CD4-positive, alpha-beta T cell (primary cell): ENCODE data around the gene TMEM14C. TPM values are rescaled to one million over a fixed set of nuclear protein-coding genes. Genes with fewer than 3 reads are reported as not detected.
A peak's percentile ranks its signal among the peaks of the same experiment; 100 is the strongest.

Experiments used
- ATAC-seq: fragments of 200-7000 bp; cut with Tn5 transposase; one replicate; pipeline ENCODE4 v1.10.0; 2022; ENCODE audit warnings: mild to moderate bottlenecking; ENCODE audit not compliant: poor library complexity
- CTCF ChIA-PET: fragments of 350-600 bp; sonication (Branson Sonifier 250); formaldehyde crosslinking; loops from one replicate; lab custom pipeline; 2021; ENCODE audit warnings: antibody characterized with exemption, inconsistent platforms; lab: Charles Lee
- POLR2A ChIA-PET: fragments of 350-600 bp; sonication (Branson Sonifier 250); formaldehyde crosslinking; loops from one replicate; lab custom pipeline; 2021; ENCODE audit warnings: antibody characterized with exemption, inconsistent platforms; lab: Charles Lee
- DNase-seq, 14 experiments: peaks; one replicate each; pipeline ENCODE4 v3.0.0-alpha.2; 2013 to 2020; ENCODE audit warnings: mixed read lengths in 2 of 14
- H3K27ac ChIP-seq, 2 donors: one replicate each; pipeline versions ENCODE4 v1.5.1 to v1.7.0; 2013; ENCODE audit warnings: low read length in 2 of 2, low read depth in 1 of 2, mild to moderate bottlenecking in 1 of 2
- H3K27me3 ChIP-seq, 2 experiments: 1 replicate in 1 of 2; 2 replicates in 1 of 2; pipeline versions ENCODE4 v1.6.1 to v1.7.0; 2013; ENCODE audit warnings: low read length in 2 of 2, control low read depth in 1 of 2, mild to moderate bottlenecking in 1 of 2, moderate library complexity in 1 of 2; ENCODE audit not compliant: insufficient read depth in 2 of 2, control insufficient read depth in 1 of 2
- H3K36me3 ChIP-seq: one replicate; pipeline ENCODE4 v1.6.1; 2013; ENCODE audit warnings: low read length, control low read depth; ENCODE audit not compliant: insufficient read depth
- H3K4me1 ChIP-seq: one replicate; pipeline ENCODE4 v1.6.1; 2013; ENCODE audit warnings: low read length, control low read depth; ENCODE audit not compliant: insufficient read depth
- H3K4me3 ChIP-seq: one replicate; pipeline ENCODE4 v1.5.1; 2013; ENCODE audit warnings: mild to moderate bottlenecking, low read length, moderate library complexity
- H3K9me3 ChIP-seq, 2 experiments: 1 replicate in 1 of 2; 2 replicates in 1 of 2; pipeline versions ENCODE4 v1.6.1 to v1.7.0; 2013; ENCODE audit warnings: low read length in 2 of 2, mild to moderate bottlenecking in 2 of 2, control low read depth in 1 of 2, moderate library complexity in 1 of 2; ENCODE audit not compliant: control insufficient read depth in 1 of 2, insufficient read depth in 1 of 2
- H3K27ac Mint-ChIP-seq: one replicate; pipeline ENCODE4 v1.8.0; 2020; ENCODE audit warnings: mixed read lengths
- H3K27me3 Mint-ChIP-seq: one replicate; pipeline ENCODE4 v1.8.0; 2021; ENCODE audit warnings: mixed read lengths
- H3K36me3 Mint-ChIP-seq: one replicate; pipeline ENCODE4 v1.8.0; 2021; ENCODE audit warnings: low read depth, mixed read lengths
- H3K4me1 Mint-ChIP-seq: one replicate; pipeline ENCODE4 v1.8.0; 2021; ENCODE audit warnings: low read depth, mixed read lengths
- H3K4me3 Mint-ChIP-seq: one replicate; pipeline ENCODE4 v1.8.0; 2020; ENCODE audit warnings: mild to moderate bottlenecking, mixed read lengths
- H3K9me3 Mint-ChIP-seq: one replicate; pipeline ENCODE4 v1.8.0; 2020; ENCODE audit warnings: mixed read lengths
- intact Hi-C, 2 experiments: fragments of 100-400 bp; cut with DNase I in 1 of 2; cut with micrococcal nuclease in 1 of 2; formaldehyde crosslinking; loops; one replicate each; pipeline versions ENCODE4 v1.15.1 to v1.9.0; 2023 to 2025; cut with DNase I, micrococcal nuclease
- total RNA-seq, 174 experiments: library from RNA in 2 of 174; stranded (reverse) in 2 of 174; gene quantifications; one replicate each; pipeline ENCODE4 v1.2.3 and lab custom pipeline; 2021 to 2026
- TF ChIP-seq, protein P1 (sequence below): fragments of 200-600 bp; IDR thresholded peaks from one replicate; pipeline ENCODE4 v1.8.0; 2022; ENCODE audit warnings: antibody characterized with exemption, mild to moderate bottlenecking

Gene TMEM14C
- total RNA-seq, 2 experiments from 2014 or later: 14.4 to 14.6 TPM

- TF ChIP-seq, protein P1, sequence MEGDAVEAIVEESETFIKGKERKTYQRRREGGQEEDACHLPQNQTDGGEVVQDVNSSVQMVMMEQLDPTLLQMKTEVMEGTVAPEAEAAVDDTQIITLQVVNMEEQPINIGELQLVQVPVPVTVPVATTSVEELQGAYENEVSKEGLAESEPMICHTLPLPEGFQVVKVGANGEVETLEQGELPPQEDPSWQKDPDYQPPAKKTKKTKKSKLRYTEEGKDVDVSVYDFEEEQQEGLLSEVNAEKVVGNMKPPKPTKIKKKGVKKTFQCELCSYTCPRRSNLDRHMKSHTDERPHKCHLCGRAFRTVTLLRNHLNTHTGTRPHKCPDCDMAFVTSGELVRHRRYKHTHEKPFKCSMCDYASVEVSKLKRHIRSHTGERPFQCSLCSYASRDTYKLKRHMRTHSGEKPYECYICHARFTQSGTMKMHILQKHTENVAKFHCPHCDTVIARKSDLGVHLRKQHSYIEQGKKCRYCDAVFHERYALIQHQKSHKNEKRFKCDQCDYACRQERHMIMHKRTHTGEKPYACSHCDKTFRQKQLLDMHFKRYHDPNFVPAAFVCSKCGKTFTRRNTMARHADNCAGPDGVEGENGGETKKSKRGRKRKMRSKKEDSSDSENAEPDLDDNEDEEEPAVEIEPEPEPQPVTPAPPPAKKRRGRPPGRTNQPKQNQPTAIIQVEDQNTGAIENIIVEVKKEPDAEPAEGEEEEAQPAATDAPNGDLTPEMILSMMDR: no peak
- intact Hi-C loops: loop anchor here (1.0 to 2.0 kb wide), 2 partner anchors 25 to 27 kb away; partner anchors contain the start of genes C6orf52 (in 2 of the 2), PAK1IP1 (in 2 of the 2) and TMEM14B (in 1 of the 2)
These were observed 860 bp upstream of the TMEM14C start for GRCh38 chr6:10721850-10722569.

DNA sequence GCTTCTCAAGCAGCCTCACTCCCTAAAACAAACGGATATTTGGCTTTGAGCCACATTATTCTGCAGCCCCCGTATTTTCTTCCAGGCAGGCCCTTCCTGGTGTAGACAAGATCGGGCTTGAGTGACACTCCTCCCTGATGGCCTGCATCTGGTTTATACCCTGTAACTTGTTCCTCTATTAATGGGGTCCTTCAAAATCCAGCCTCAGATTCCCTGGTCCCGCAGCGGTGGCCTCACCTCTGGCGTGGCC lies 375 bp upstream of the TMEM14C start:
- Mint-ChIP-seq H3K4me1 (peaks cover 67% of the 10 kb centered on the region), H3K27ac (peak overlapping the region; percentile 92), H3K36me3 (peaks cover 34% of the 10 kb centered on the region), H3K27me3 (no peaks in the 10 kb centered on the region), H3K4me3 (peak overlapping the region; percentile 95), H3K9me3 (peaks cover 8% of the 10 kb centered on the region)
- intact Hi-C loops: loop anchor here in 1 of 2 experiments (1.0 kb wide), 1 partner anchor 25 kb away; the partner anchor contains the start of gene TMEM14B
- TF ChIP-seq, protein P1: no peak
- ChIA-PET POLR2A (interaction anchor here (5.2 to 6.2 kb wide), 2 partner anchors 25 to 28 kb away, joined by 64 to 82 read pairs; partner anchors contain the start of genes C6orf52, PAK1IP1 and TMEM14B), CTCF (interaction anchor here (1.0 kb wide), 1 partner anchor 11 kb away, joined by 3 read pairs; no protein-coding TSS in a partner anchor)
- Histone ChIP-seq H3K27me3 (no peaks in the 10 kb centered on the region), H3K27ac (peak overlapping the region; percentile 37 to 73), H3K4me3 (peak overlapping the region; percentile 76), H3K4me1 (peaks cover 40% of the 10 kb centered on the region), H3K36me3 (no peaks in the 10 kb centered on the region), H3K9me3 (no peaks in the 10 kb centered on the region)
- ATAC-seq (no peak), DNase-seq (peak in 1 of 14 experiments; percentile 20)

More at GRCh38 chr6:10721850-10722569, 860 bp upstream of the TMEM14C start:
- Mint-ChIP-seq H3K4me3 (peak overlapping the region; percentile 95), H3K27me3 (no peaks in the 10 kb centered on the region), H3K36me3 (peaks cover 30% of the 10 kb centered on the region), H3K9me3 (peaks cover 8% of the 10 kb centered on the region), H3K27ac (peak overlapping the region; percentile 92), H3K4me1 (peaks cover 67% of the 10 kb centered on the region)
- no peak for DNase-seq
- Histone ChIP-seq H3K4me3 (peak overlapping the region; percentile 76), H3K36me3 (no peaks in the 10 kb centered on the region), H3K4me1 (peaks cover 40% of the 10 kb centered on the region), H3K9me3 (no peaks in the 10 kb centered on the region), H3K27me3 (no peaks in the 10 kb centered on the region), H3K27ac (peak overlapping the region; percentile 37 to 73)
- POLR2A ChIA-PET: interaction anchor here (1.0 to 6.2 kb wide), 3 partner anchors 11 to 28 kb away, joined by 4 to 82 read pairs (median 64); partner anchors contain the start of genes C6orf52, PAK1IP1 and TMEM14B
- CTCF ChIA-PET: interaction anchor here (1.0 kb wide), 1 partner anchor 11 kb away, joined by 3 read pairs; no protein-coding TSS in a partner anchor
- no peak for ATAC-seq

DNA sequence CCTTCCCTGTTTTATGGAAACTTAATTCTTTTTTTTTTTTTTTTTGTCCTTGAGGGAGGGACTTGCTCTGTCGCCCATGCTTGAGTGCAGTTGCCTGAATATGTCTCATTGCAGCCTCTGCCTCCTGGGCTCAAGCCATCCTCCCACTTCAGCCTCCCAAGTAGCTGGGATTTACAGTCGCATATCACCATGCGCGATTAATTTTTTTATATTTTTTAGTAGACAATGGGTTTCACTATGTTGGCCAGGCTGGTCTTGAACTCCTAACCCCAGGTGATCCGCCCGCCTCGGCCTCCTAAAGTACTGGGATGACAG lies 654 bp downstream of the TMEM14C start:
- Mint-ChIP-seq H3K27me3 (no peaks in the 10 kb centered on the region), H3K9me3 (peaks cover 7% of the 10 kb centered on the region), H3K4me1 (peaks cover 73% of the 10 kb centered on the region), H3K27ac (peak overlapping the region; percentile 92), H3K36me3 (peaks cover 43% of the 10 kb centered on the region), H3K4me3 (peak overlapping the region; percentile 95)
- Histone ChIP-seq H3K36me3 (peaks cover 2% of the 10 kb centered on the region), H3K27me3 (no peaks in the 10 kb centered on the region), H3K4me3 (peak overlapping the region; percentile 76), H3K27ac (peak overlapping the region; percentile 37 to 73), H3K4me1 (peaks cover 40% of the 10 kb centered on the region), H3K9me3 (no peaks in the 10 kb centered on the region)
- ATAC-seq (no peak), DNase-seq (no peak)
- ChIA-PET POLR2A (interaction anchor here (0.6 to 6.2 kb wide), 4 partner anchors 14 to 29 kb away, joined by 3 to 64 read pairs (median 9); partner anchors contain the start of genes C6orf52, PAK1IP1 and TMEM14B), CTCF (no interaction called here)
- TF ChIP-seq, protein P1: no peak
- intact Hi-C loops: no loop called here
